ENCODE measurements around the gene AK2.

GRCh38 chr1:33030575-33030974 is 6.1 kb downstream of the AK2 start:
- TF ChIP-seq CTCF (IDR thresholded peaks at IDR 0.05), result no peak
- TF ChIP-seq POLR2AphosphoS5 (IDR thresholded peaks at IDR 0.05), result no peak
